Cerebellar cortex (tissue), 1 donor: ENCODE measurements around the gene SLC5A2.
A peak's percentile ranks its signal among the peaks of the same experiment; 100 is the strongest.

Experiments
- DNase-seq: peaks from one replicate; pipeline ENCODE4 v3.0.0-alpha.2; 2015; ENCODE audit warnings: low spot score

SLC5A2 gene

GRCh38 chr16:31459687-31460581, 23.0 kb upstream of the SLC5A2 start:
- peak; percentile 99 for DNase-seq

- peak; percentile 52 for DNase-seq
Measured at GRCh38 chr16:31460582-31461002, 22.3 kb upstream of the SLC5A2 start.

- no peak for DNase-seq
Measured at GRCh38 chr16:31461201-31461920, 21.6 kb upstream of the SLC5A2 start.

- no peak for DNase-seq
Measured at GRCh38 chr16:31461921-31462804, 20.8 kb upstream of the SLC5A2 start.

GRCh38 chr16:31464348-31464769, 18.6 kb upstream of the SLC5A2 start:
- no peak for DNase-seq

GRCh38 chr16:31464781-31465260, 18.1 kb upstream of the SLC5A2 start:
- DNase-seq = no peak

- no peak for DNase-seq
Measured at GRCh38 chr16:31465788-31466370, 17.0 kb upstream of the SLC5A2 start.

- DNase-seq = no peak
Measured at GRCh38 chr16:31466381-31466841, 16.5 kb upstream of the SLC5A2 start.

- no peak for DNase-seq
Measured at GRCh38 chr16:31467151-31467773, 15.7 kb upstream of the SLC5A2 start.

- DNase-seq = no peak
Measured at GRCh38 chr16:31467858-31468257, 15.1 kb upstream of the SLC5A2 start.

- DNase-seq = no peak
Measured at GRCh38 chr16:31470615-31471014, 12.3 kb upstream of the SLC5A2 start.

- DNase-seq = no peak
Measured at GRCh38 chr16:31471241-31471874, 11.6 kb upstream of the SLC5A2 start.

GRCh38 chr16:31471875-31472708, 10.8 kb upstream of the SLC5A2 start, which contains the start of gene TGFB1I1:
Gene TGFB1I1, plus strand, starts transcription at chr16:31472152. Its CDS starts 37 bp downstream, at chr16:31472189.
- no peak for DNase-seq

- DNase-seq = peak; percentile 85
Measured at GRCh38 chr16:31472709-31473203, 10.2 kb upstream of the SLC5A2 start.

GRCh38 chr16:31473264-31473984, 9.5 kb upstream of the SLC5A2 start:
- DNase-seq = no peak

- DNase-seq = no peak
Measured at GRCh38 chr16:31474173-31474714, 8.7 kb upstream of the SLC5A2 start.

GRCh38 chr16:31474773-31475738, 7.9 kb upstream of the SLC5A2 start:
- no peak for DNase-seq
